ENCODE results near the gene MAGEA9.
"Not testable (repeated sequence)": the region's sequence is repeated elsewhere in the genome, so short reads cannot be mapped to it uniquely, and the experiment has no call there.

MAGEA9 gene

GRCh38 chrX:149807747-149808458 lies 26.2 kb downstream of the MAGEA9 start:
- no peak for DNase-seq (ENCODE audit: low read depth)

- no peak for DNase-seq (ENCODE audit: low read depth)
Observed at GRCh38 chrX:149818652-149819051, 36.9 kb downstream of the MAGEA9 start.

GRCh38 chrX:149819371-149819770 lies 37.6 kb downstream of the MAGEA9 start:
- DNase-seq (ENCODE audit: low read depth), result no peak

DNA sequence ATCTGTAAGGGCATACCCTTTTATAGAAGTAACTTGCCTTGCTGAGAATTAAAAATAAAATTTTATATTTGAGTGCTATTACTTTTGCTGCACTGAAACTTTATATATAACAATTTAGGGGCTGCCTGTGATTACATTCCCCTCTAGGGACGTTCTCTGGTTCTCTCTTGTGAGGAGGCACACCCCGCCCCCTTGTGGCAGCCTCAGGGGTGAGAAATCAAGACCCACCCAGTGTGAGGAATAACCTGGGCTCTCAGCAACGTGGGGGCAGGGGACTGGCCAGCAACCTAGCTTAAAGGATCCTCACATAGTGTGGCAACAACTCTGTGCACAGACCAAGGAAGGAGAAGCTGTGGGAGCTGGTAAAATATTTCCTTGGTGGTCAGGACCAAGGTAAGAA lies 43.7 kb downstream of the MAGEA9 start:
- DNase-seq (ENCODE audit: low read depth), result no peak

DNA sequence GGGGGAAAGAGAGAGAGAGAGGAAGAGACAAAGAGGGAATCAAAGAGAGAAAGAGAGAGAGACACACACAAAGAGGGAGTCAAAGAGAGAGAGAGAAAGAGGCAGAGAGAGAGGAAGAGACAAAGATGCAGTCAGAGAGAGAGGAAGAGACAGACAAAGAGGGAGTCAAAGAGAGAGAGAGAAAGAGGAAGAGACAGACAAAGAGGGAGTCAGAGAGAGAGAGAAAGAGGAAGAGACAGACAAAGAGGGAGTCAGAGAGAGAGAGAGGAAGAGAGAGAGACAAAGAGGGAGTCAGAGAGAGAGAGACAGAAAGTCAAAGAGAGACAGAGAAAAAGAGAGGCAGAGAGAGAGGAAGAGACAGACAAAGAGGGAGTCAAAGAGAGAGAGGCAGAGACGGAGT lies 45.5 kb downstream of the MAGEA9 start:
- no peak for DNase-seq (ENCODE audit: low read depth)

DNA sequence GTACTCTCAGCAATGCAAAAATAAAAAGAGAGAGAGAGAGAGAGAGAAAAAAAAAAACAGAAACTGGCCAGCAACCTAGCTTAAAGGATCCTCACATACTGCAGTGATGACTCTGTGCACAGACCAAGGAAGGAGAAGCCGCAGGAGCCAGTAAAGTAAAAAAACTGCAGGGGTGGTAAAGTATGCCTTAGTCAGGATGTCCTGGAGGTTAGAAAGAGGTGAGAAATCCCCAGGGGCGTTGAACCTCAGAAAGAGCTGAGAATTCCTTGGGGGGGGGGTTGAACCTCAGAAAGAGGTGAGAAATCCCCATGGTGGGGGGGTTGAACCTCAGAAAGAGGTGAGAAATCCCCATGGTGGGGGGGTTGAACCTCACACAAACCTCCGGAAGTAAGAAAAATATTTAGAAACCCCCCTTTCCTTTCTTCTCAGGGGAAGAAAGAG lies 48.0 kb downstream of the MAGEA9 start:
- DNase-seq (ENCODE audit: low read depth), result no peak

DNA sequence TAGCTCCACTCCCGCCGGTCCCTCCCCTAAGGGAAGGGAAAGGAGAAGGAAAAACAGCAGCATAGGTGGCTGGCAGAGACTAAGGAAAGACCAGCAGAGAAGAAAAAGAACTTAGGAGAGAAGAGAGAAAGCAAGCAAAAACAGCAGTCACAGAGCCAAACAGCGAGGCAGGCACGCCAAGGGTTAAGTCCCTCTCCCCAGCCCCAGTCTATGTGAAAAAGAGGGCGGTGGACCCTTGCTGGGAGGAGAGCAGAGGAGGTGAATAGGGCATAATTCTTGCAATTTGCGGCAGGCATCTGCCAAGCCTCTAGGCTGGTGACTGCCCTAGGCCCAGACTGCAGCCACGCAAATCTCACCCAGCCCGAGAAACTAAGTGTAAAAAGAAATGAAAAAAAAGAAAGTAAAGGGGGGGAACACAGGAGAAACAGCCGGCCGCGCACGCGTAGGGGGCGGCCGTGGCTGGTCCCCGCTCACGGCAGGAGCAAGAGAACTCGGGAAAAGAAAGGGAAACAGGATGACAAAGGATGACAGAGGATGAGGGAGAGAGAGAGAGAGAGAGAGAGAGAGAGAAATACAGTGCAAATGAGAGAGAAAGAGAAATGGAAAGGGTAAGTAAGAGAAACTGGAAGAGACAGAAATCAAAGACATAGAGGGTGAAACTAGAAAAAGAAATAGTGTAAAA lies 48.6 kb downstream of the MAGEA9 start:
- no peak for DNase-seq (ENCODE audit: low read depth)

DNA sequence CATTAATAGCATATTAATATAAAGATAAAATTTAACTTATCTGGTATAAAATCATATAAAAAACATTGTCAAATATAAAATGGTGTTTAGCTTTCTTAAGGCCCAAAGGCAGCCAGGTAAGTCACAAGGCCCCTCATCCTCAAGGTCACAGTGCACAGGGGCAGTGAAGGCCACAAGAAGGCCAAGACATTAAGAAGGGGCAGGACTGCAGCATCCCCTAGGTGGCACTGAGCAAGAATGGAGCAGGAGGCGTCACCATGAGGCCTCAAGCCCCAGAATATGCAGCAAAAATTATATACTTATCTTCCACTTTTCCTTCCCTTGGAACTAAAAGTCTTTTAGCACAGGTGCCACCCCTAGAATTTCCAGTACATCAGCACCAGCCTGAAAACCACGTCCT lies 49.7 kb downstream of the MAGEA9 start:
- DNase-seq (ENCODE audit: low read depth), result no peak

DNA sequence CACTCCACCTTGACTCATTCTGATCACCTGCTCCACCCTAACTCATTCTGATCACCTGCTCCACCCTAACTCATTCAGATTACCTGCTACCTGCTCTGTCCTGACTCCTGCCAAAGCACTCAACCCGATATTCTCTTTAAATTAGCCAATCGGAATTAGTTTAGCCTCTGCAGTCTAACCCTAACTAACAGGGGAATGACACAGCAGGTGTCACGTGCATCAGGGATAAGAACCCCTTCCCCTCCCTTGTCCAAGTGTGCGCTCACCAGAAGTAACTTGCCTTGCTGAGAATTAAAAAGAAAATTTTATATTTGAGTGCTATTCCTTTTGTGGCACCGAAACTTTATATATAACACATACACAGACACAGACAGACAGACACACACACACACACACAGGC lies 55.0 kb downstream of the MAGEA9 start:
- DNase-seq (ENCODE audit: low read depth), result not testable (repeated sequence)

GRCh38 chrX:149837167-149837566 lies 55.4 kb downstream of the MAGEA9 start:
- DNase-seq (ENCODE audit: low read depth), result no peak
